ENCODE measurements around the gene ZFYVE26.

ZFYVE26 gene

GRCh38 chr14:67697006-67697405 lies 119.4 kb downstream of the ZFYVE26 start:
- Histone ChIP-seq H3K4me1 (ENCODE audit: control insufficient read depth in 2 of 2, insufficient read depth in 2 of 2, low read length in 2 of 2) (peaks cover 8 to 9% of the 10 kb centered on the region in 2 donors), H3K27me3 (ENCODE audit: control insufficient read depth in 2 of 2, insufficient read depth in 2 of 2, low read length in 2 of 2) (no peaks in the 10 kb centered on the region), H3K27ac (ENCODE audit: low read depth in 2 of 2, low read length in 2 of 2) (no peak overlapping the region), H3K4me3 (ENCODE audit: low read length in 2 of 2) (no peak overlapping the region), H3K9ac (ENCODE audit: low read depth in 1 of 2, low read length in 2 of 2) (no peak overlapping the region), H3K9me3 (ENCODE audit: control insufficient read depth in 2 of 2, low read length in 2 of 2) (no peaks in the 10 kb centered on the region), H3K36me3 (ENCODE audit: control insufficient read depth in 2 of 2, insufficient read depth in 2 of 2, low read length in 2 of 2) (peaks cover 0 to under 1% of the 10 kb centered on the region in 2 donors)

Measured in mucosa of rectum (tissue), 2 donors.